Thyroid gland (tissue), 4 donors: ENCODE measurements around the gene DIP2C.

Experiments used
- CTCF ChIP-seq, 6 experiments: fragments of 200-600 bp in 3 of 6; fragments of 450-650 bp in 3 of 6; sonication (generic) in 3 of 6; IDR thresholded peaks; one replicate each; pipeline ENCODE4 v1.5.1; 2016 to 2019; ENCODE audit warnings: antibody characterized with exemption in 6 of 6, mild to moderate bottlenecking in 2 of 6, inconsistent platforms in 1 of 6, moderate library complexity in 1 of 6
- POLR2A ChIP-seq, 2 donors: fragments of 450-650 bp; IDR thresholded peaks; one replicate each; pipeline ENCODE4 v1.6.1; 2017; ENCODE audit warnings: antibody characterized with exemption in 2 of 2, mild to moderate bottlenecking in 2 of 2, moderate library complexity in 1 of 2

GRCh38 chr10:351770-352334 is 337.6 kb downstream of the DIP2C start:
- no peak for TF ChIP-seq CTCF (IDR thresholded peaks at IDR 0.05)
- no peak for TF ChIP-seq POLR2A (IDR thresholded peaks at IDR 0.05)
